ENCODE results near the gene NSA2.
A peak's percentile ranks its signal among the peaks of the same experiment; 100 is the strongest.
"Not testable (repeated sequence)": the region's sequence is repeated elsewhere in the genome, so short reads cannot be mapped to it uniquely, and the experiment has no call there.

NSA2 gene

GRCh38 chr5:74766849-74767578, at the start of gene NSA2, which contains the start of gene GFM2:
Gene NSA2 (plus strand): TSS chr5:74767249. CDS start chr5:74767361, 112 bp downstream.
Gene GFM2 (minus strand): TSS chr5:74767117. CDS start chr5:74763742, 3,375 bp downstream.
- H3K27ac ChIP-seq = peak within 1 kb of the TSS; percentile 94
- DNase-seq (ENCODE audit: low spot score) = peak; percentile 82
- TF ChIP-seq CTCF (conservative IDR thresholded peaks at IDR 0.05; ENCODE audit: low read depth) = no peak
- CTCF ChIA-PET = interaction anchor here (0.6 to 2.0 kb wide), 7 partner anchors 13 to 701 kb away, joined by 3 to 7 read pairs (median 3); no protein-coding TSS in a partner anchor
- POLR2A ChIA-PET (ENCODE audit: low non-redundant PET) = interaction anchor here (0.7 kb wide), 2 partner anchors 33 to 246 kb away, joined by 3 read pairs; no protein-coding TSS in a partner anchor

GRCh38 chr5:74717596-74717995, 49.5 kb upstream of the NSA2 start:
- ChIA-PET CTCF (interaction anchor here (0.6 to 0.7 kb wide), 2 partner anchors 15 to 300 kb away, joined by 3 to 4 read pairs; no protein-coding TSS in a partner anchor), POLR2A (ENCODE audit: low non-redundant PET) (no interaction called here)
- H3K27ac ChIP-seq = no peak overlapping the region
- TF ChIP-seq CTCF (conservative IDR thresholded peaks at IDR 0.05; ENCODE audit: low read depth) = no peak
- DNase-seq (ENCODE audit: low spot score) = no peak

- TF ChIP-seq CTCF (conservative IDR thresholded peaks at IDR 0.05; ENCODE audit: low read depth) = no peak
- POLR2A ChIA-PET (ENCODE audit: low non-redundant PET) = no interaction called here
- CTCF ChIA-PET = interaction anchor here (0.9 kb wide), 1 partner anchor 17 kb away, joined by 3 read pairs; no protein-coding TSS in a partner anchor
- no peak for DNase-seq (ENCODE audit: low spot score)
- H3K27ac ChIP-seq = no peak overlapping the region
Measured at GRCh38 chr5:74722271-74722670, 44.8 kb upstream of the NSA2 start.

- ChIA-PET POLR2A (ENCODE audit: low non-redundant PET) (no interaction called here), CTCF (no interaction called here)
- no peak overlapping the region for H3K27ac ChIP-seq
- TF ChIP-seq CTCF (conservative IDR thresholded peaks at IDR 0.05; ENCODE audit: low read depth) = no peak
- no peak for DNase-seq (ENCODE audit: low spot score)
Measured at GRCh38 chr5:74725331-74725730, 41.7 kb upstream of the NSA2 start.

- TF ChIP-seq CTCF (conservative IDR thresholded peaks at IDR 0.05; ENCODE audit: low read depth) = no peak
- no peak overlapping the region for H3K27ac ChIP-seq
- CTCF ChIA-PET = no interaction called here
- no peak for DNase-seq (ENCODE audit: low spot score)
- POLR2A ChIA-PET (ENCODE audit: low non-redundant PET) = no interaction called here
Measured at GRCh38 chr5:74736759-74737158, 30.3 kb upstream of the NSA2 start.

GRCh38 chr5:74738406-74738805, 28.6 kb upstream of the NSA2 start:
- no peak for DNase-seq (ENCODE audit: low spot score)
- H3K27ac ChIP-seq = no peak overlapping the region
- TF ChIP-seq CTCF (conservative IDR thresholded peaks at IDR 0.05; ENCODE audit: low read depth) = no peak
- ChIA-PET POLR2A (ENCODE audit: low non-redundant PET) (no interaction called here), CTCF (interaction anchor here (0.7 to 0.9 kb wide), 3 partner anchors 23 to 1941 kb away, joined by 3 to 6 read pairs (median 4); no protein-coding TSS in a partner anchor)

GRCh38 chr5:74748742-74749141, 18.3 kb upstream of the NSA2 start:
- POLR2A ChIA-PET (ENCODE audit: low non-redundant PET); DNase-seq (ENCODE audit: low spot score); CTCF ChIA-PET; H3K27ac ChIP-seq: not testable (repeated sequence)

Measured in RWPE1 (cell line).